WTC11 (cell line): ENCODE data around the gene SPAG9. TPM values are rescaled to one million over a fixed set of nuclear protein-coding genes. Genes with fewer than 3 reads are reported as not detected.

Experiments
- ATAC-seq: fragments of 200-7000 bp; cut with Tn5 transposase; 2 replicates; pipeline ENCODE4 v1.10.0; 2021; ENCODE audit warnings: mild to moderate bottlenecking, moderate library complexity
- CTCF ChIA-PET: fragments of 300-600 bp; sonication (Branson Sonifier 250); formaldehyde crosslinking; loops from one replicate; lab custom pipeline; 2021; ENCODE audit warnings: antibody characterized with exemption; lab: Charles Lee
- POLR2A ChIA-PET: fragments of 350-600 bp; sonication (Branson Sonifier 250); formaldehyde crosslinking; loops from one replicate; lab custom pipeline; 2021; ENCODE audit warnings: antibody characterized with exemption; lab: Charles Lee
- DNase-seq: peaks from one replicate; pipeline ENCODE4 v3.0.0; 2021; ENCODE audit warnings: low spot score
- H3K27ac Mint-ChIP-seq: 2 replicates; pipeline ENCODE4 v1.8.0; 2021; ENCODE audit warnings: mixed read lengths
- H3K27me3 Mint-ChIP-seq: 2 replicates; pipeline ENCODE4 v1.8.0; 2021; ENCODE audit warnings: low read depth, mild to moderate bottlenecking, moderate library complexity, mixed read lengths
- H3K36me3 Mint-ChIP-seq: 2 replicates; pipeline ENCODE4 v1.8.0; 2021; ENCODE audit warnings: mixed read lengths
- H3K4me1 Mint-ChIP-seq: 2 replicates; pipeline ENCODE4 v1.8.0; 2022; ENCODE audit warnings: mixed read lengths
- H3K4me3 Mint-ChIP-seq: 2 replicates; pipeline ENCODE4 v1.8.0; 2021; ENCODE audit warnings: mild to moderate bottlenecking, moderate library complexity, mixed read lengths
- H3K9me3 Mint-ChIP-seq: 2 replicates; pipeline ENCODE4 v1.8.0; 2021; ENCODE audit warnings: mixed read lengths
- ATF1 ChIP-seq: sonication (generic); formaldehyde crosslinking; IDR thresholded peaks from 2 replicates; pipeline ENCODE4 v1.8.1; 2023; ENCODE audit warnings: mild to moderate bottlenecking, moderate library complexity, missing genetic modification reagents
- CTCF ChIP-seq: fragments of 200-600 bp; IDR thresholded peaks from 2 replicates; pipeline ENCODE4 v1.8.0; 2022; ENCODE audit warnings: antibody characterized with exemption
- ELF4 ChIP-seq: sonication (generic); formaldehyde crosslinking; IDR thresholded peaks from 2 replicates; pipeline ENCODE4 v1.8.1; 2022; ENCODE audit warnings: low read depth, mild to moderate bottlenecking, moderate library complexity, missing genetic modification reagents
- FOXK1 ChIP-seq: sonication (generic); formaldehyde crosslinking; IDR thresholded peaks from 2 replicates; pipeline ENCODE4 v1.8.0; 2022; ENCODE audit warnings: mild to moderate bottlenecking, moderate library complexity, missing genetic modification reagents
- FOXP1 ChIP-seq: sonication (generic); formaldehyde crosslinking; IDR thresholded peaks from 2 replicates; pipeline ENCODE4 v1.8.0; 2022; ENCODE audit warnings: missing genetic modification reagents, mild to moderate bottlenecking, moderate library complexity, borderline replicate concordance
- IRF2 ChIP-seq: sonication (generic); formaldehyde crosslinking; IDR thresholded peaks from 2 replicates; pipeline ENCODE4 v1.8.0; 2022; ENCODE audit warnings: low read depth, missing genetic modification reagents, borderline replicate concordance
- JAZF1 ChIP-seq: fragments of 250-450 bp; sonication (Bioruptor Pico); IDR thresholded peaks from 2 replicates; pipeline ENCODE4 v1.9.0; 2021; ENCODE audit warnings: moderate library complexity, mild to moderate bottlenecking, inconsistent platforms
- MXD4 ChIP-seq: fragments of 250-450 bp; sonication (Bioruptor Pico); IDR thresholded peaks from 2 replicates; pipeline ENCODE4 v1.8.0; 2021; ENCODE audit warnings: mild to moderate bottlenecking, moderate library complexity, borderline replicate concordance
- NFE2L1 ChIP-seq: sonication (generic); formaldehyde crosslinking; IDR thresholded peaks from 2 replicates; pipeline ENCODE4 v1.8.1; 2023; ENCODE audit warnings: missing genetic modification reagents
- NR1H2 ChIP-seq: sonication (generic); formaldehyde crosslinking; IDR thresholded peaks from 2 replicates; pipeline ENCODE4 v1.9.0; 2021; ENCODE audit warnings: mild to moderate bottlenecking, moderate library complexity, missing genetic modification reagents
- NR2C2 ChIP-seq: sonication (generic); formaldehyde crosslinking; IDR thresholded peaks from 2 replicates; pipeline ENCODE4 v1.8.0; 2022; ENCODE audit warnings: mild to moderate bottlenecking, missing genetic modification reagents
- OVOL2 ChIP-seq: fragments of 250-450 bp; sonication (Bioruptor Pico); IDR thresholded peaks from 2 replicates; pipeline ENCODE4 v1.9.0; 2021; ENCODE audit warnings: mild to moderate bottlenecking, borderline replicate concordance
- SMAD3 ChIP-seq: sonication (generic); formaldehyde crosslinking; IDR thresholded peaks from 2 replicates; pipeline ENCODE4 v1.8.0; 2022; ENCODE audit warnings: missing genetic modification reagents, mild to moderate bottlenecking, borderline replicate concordance
- SMAD4 ChIP-seq: sonication (generic); formaldehyde crosslinking; IDR thresholded peaks from 2 replicates; pipeline ENCODE4 v1.8.0; 2022; ENCODE audit warnings: mild to moderate bottlenecking, missing genetic modification reagents
- TP53 ChIP-seq: sonication (generic); formaldehyde crosslinking; IDR thresholded peaks from 2 replicates; pipeline ENCODE4 v1.8.1; 2023; ENCODE audit warnings: mild to moderate bottlenecking, missing genetic modification reagents
- ZBTB21 ChIP-seq: sonication (generic); formaldehyde crosslinking; IDR thresholded peaks from 2 replicates; pipeline ENCODE4 v1.8.1; 2023; ENCODE audit warnings: mild to moderate bottlenecking, missing genetic modification reagents, borderline replicate concordance
- ZNF232 ChIP-seq: sonication (generic); formaldehyde crosslinking; IDR thresholded peaks from 2 replicates; pipeline ENCODE4 v1.8.0; 2022; ENCODE audit warnings: mild to moderate bottlenecking, missing genetic modification reagents
- ZNF416 ChIP-seq: fragments of 250-450 bp; sonication (Bioruptor Pico); IDR thresholded peaks from 2 replicates; pipeline ENCODE4 v1.9.0; 2021; ENCODE audit warnings: mild to moderate bottlenecking, inconsistent platforms
- ZNF423 ChIP-seq: fragments of 250-450 bp; sonication (Bioruptor Pico); IDR thresholded peaks from 2 replicates; pipeline ENCODE4 v2.1.2; 2022; ENCODE audit warnings: mild to moderate bottlenecking, moderate library complexity
- ZNF425 ChIP-seq: fragments of 250-450 bp; sonication (Bioruptor Pico); conservative IDR thresholded peaks from 2 replicates; pipeline ENCODE4 v1.9.0; 2021; ENCODE audit warnings: mild to moderate bottlenecking
- ZSCAN18 ChIP-seq: fragments of 250-450 bp; sonication (Bioruptor Pico); IDR thresholded peaks from 2 replicates; pipeline ENCODE4 v2.1.2; 2022; ENCODE audit warnings: mild to moderate bottlenecking, moderate library complexity
- total RNA-seq: library from RNA; stranded (reverse); gene quantifications from 3 replicates; pipeline ENCODE4 v1.2.3, GENCODE V29; 2021
- TF ChIP-seq, protein P1 (sequence below): sonication (generic); formaldehyde crosslinking; IDR thresholded peaks from 2 replicates; pipeline ENCODE4 v1.8.1; 2023; ENCODE audit warnings: mild to moderate bottlenecking, missing genetic modification reagents, borderline replicate concordance
- TF ChIP-seq, protein P2 (sequence below): sonication (generic); formaldehyde crosslinking; conservative IDR thresholded peaks from 2 replicates; pipeline ENCODE4 v1.8.1; 2023; ENCODE audit warnings: mild to moderate bottlenecking, low read depth, missing genetic modification reagents, moderate library complexity

Gene SPAG9
- total RNA-seq, 1 experiment from 2014 or later: 51.9 TPM

- no peak for TF ChIP-seq ZSCAN18 (CRISPR knock-in tag)
- no peak for TF ChIP-seq NFE2L1 (CRISPR knock-in tag)
- TF ChIP-seq SMAD4: no peak
- TF ChIP-seq ELF4 (CRISPR knock-in tag): no peak
- no peak for TF ChIP-seq CTCF
- no peak for TF ChIP-seq ZBTB21 (CRISPR knock-in tag)
- no peak for TF ChIP-seq ZNF425 (CRISPR knock-in tag)
- Mint-ChIP-seq H3K9me3 (no peaks in the 10 kb centered on the region), H3K27me3 (no peaks in the 10 kb centered on the region), H3K4me1 (peaks cover 10% of the 10 kb centered on the region), H3K36me3 (no peaks in the 10 kb centered on the region), H3K4me3 (peak overlapping the region; percentile 33; the same call in 1 of the 2 replicates), H3K27ac (no peak overlapping the region)
- CTCF ChIA-PET: interaction anchor here (1.0 to 8.2 kb wide), 3 partner anchors 11 to 109 kb away, joined by 3 to 97 read pairs (median 16); partner anchors contain the start of gene NME1
- POLR2A ChIA-PET: no interaction called here
- DNase-seq (no peak), ATAC-seq (no peak)
These were observed 75.7 kb downstream of the SPAG9 start for GRCh38 chr17:51044976-51045375.

DNA sequence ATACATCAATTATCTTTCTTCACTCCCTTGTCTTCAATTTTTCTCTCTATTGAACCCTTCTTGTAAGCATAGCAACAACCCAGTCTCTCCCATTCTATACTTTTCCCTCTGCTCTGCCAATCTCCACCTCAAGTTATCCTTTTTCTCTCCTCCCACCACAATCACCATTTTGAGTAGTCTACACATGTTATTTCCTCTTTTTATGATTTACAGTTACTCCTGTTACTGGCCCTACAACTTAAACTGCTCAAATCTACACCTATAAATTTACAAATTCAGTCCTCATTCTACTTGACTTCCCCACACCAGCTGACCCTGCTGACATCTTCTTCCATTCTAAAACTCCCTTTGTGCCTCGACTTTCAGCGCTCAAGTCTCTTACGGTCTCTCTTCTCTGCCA lies 84.6 kb downstream of the SPAG9 start:
- no peaks in the 10 kb centered on the region for H3K36me3 Mint-ChIP-seq
- ATAC-seq: no peak
- ChIA-PET POLR2A (interaction anchor here (0.6 kb wide), 1 partner anchor 942 kb away, joined by 4 read pairs; no protein-coding TSS in a partner anchor), CTCF (interaction anchor here (0.9 to 1.0 kb wide), 2 partner anchors 21 to 117 kb away, joined by 3 read pairs; partner anchors contain the start of gene NME1)
- DNase-seq: no peak
- peak overlapping the region; percentile 67 for H3K27ac Mint-ChIP-seq
- no peaks in the 10 kb centered on the region for H3K9me3 Mint-ChIP-seq
- no peaks in the 10 kb centered on the region for H3K27me3 Mint-ChIP-seq
- peaks cover 12% of the 10 kb centered on the region for H3K4me1 Mint-ChIP-seq
- H3K4me3 Mint-ChIP-seq: no peak overlapping the region
- no peak for TF ChIP-seq SMAD3 (CRISPR knock-in tag)
- TF ChIP-seq NR1H2 (CRISPR knock-in tag): no peak
- no peak for TF ChIP-seq ATF1 (CRISPR knock-in tag)
- no peak for TF ChIP-seq ZNF416 (CRISPR knock-in tag)
- no peak for TF ChIP-seq NR2C2 (CRISPR knock-in tag)
- no peak for TF ChIP-seq JAZF1 (CRISPR knock-in tag)
- no peak for TF ChIP-seq ZNF232 (CRISPR knock-in tag)
- TF ChIP-seq, protein P1, sequence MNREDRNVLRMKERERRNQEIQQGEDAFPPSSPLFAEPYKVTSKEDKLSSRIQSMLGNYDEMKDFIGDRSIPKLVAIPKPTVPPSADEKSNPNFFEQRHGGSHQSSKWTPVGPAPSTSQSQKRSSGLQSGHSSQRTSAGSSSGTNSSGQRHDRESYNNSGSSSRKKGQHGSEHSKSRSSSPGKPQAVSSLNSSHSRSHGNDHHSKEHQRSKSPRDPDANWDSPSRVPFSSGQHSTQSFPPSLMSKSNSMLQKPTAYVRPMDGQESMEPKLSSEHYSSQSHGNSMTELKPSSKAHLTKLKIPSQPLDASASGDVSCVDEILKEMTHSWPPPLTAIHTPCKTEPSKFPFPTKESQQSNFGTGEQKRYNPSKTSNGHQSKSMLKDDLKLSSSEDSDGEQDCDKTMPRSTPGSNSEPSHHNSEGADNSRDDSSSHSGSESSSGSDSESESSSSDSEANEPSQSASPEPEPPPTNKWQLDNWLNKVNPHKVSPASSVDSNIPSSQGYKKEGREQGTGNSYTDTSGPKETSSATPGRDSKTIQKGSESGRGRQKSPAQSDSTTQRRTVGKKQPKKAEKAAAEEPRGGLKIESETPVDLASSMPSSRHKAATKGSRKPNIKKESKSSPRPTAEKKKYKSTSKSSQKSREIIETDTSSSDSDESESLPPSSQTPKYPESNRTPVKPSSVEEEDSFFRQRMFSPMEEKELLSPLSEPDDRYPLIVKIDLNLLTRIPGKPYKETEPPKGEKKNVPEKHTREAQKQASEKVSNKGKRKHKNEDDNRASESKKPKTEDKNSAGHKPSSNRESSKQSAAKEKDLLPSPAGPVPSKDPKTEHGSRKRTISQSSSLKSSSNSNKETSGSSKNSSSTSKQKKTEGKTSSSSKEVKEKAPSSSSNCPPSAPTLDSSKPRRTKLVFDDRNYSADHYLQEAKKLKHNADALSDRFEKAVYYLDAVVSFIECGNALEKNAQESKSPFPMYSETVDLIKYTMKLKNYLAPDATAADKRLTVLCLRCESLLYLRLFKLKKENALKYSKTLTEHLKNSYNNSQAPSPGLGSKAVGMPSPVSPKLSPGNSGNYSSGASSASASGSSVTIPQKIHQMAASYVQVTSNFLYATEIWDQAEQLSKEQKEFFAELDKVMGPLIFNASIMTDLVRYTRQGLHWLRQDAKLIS (CRISPR knock-in tag): no peak
- no peak for TF ChIP-seq IRF2 (CRISPR knock-in tag)
- TF ChIP-seq OVOL2 (CRISPR knock-in tag): no peak
- TF ChIP-seq, protein P2, sequence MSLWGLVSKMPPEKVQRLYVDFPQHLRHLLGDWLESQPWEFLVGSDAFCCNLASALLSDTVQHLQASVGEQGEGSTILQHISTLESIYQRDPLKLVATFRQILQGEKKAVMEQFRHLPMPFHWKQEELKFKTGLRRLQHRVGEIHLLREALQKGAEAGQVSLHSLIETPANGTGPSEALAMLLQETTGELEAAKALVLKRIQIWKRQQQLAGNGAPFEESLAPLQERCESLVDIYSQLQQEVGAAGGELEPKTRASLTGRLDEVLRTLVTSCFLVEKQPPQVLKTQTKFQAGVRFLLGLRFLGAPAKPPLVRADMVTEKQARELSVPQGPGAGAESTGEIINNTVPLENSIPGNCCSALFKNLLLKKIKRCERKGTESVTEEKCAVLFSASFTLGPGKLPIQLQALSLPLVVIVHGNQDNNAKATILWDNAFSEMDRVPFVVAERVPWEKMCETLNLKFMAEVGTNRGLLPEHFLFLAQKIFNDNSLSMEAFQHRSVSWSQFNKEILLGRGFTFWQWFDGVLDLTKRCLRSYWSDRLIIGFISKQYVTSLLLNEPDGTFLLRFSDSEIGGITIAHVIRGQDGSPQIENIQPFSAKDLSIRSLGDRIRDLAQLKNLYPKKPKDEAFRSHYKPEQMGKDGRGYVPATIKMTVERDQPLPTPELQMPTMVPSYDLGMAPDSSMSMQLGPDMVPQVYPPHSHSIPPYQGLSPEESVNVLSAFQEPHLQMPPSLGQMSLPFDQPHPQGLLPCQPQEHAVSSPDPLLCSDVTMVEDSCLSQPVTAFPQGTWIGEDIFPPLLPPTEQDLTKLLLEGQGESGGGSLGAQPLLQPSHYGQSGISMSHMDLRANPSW (CRISPR knock-in tag): no peak
- TF ChIP-seq ZSCAN18 (CRISPR knock-in tag): no peak
- no peak for TF ChIP-seq FOXK1 (CRISPR knock-in tag)
- TF ChIP-seq TP53 (CRISPR knock-in tag): no peak
- no peak for TF ChIP-seq MXD4 (CRISPR knock-in tag)
- TF ChIP-seq ZNF423 (CRISPR knock-in tag): no peak
- no peak for TF ChIP-seq FOXP1
